ENCODE results near the gene DNAH2. TPM values are rescaled to one million over a fixed set of nuclear protein-coding genes. Genes with fewer than 3 reads are reported as not detected.

DNAH2 gene
- polyA plus RNA-seq, 2 of the 4 experiments (the other 2 are of a cell fraction): 0.01 to 0.08 TPM

GRCh38 chr17:7707858-7708750 is 9.4 kb upstream of the DNAH2 start (continued):
- TF ChIP-seq HMGXB4 (CRISPR knock-in tag; IDR thresholded peaks at IDR 0.05; ENCODE audit: borderline replicate concordance): no peak

- Histone ChIP-seq H3K4me3 (no peak overlapping the region), H3K4me2 (no peak overlapping the region), H3K4me1 (peaks cover 10% of the 10 kb centered on the region; the same call in 2 of the 3 replicates), H3K27ac (no peak overlapping the region), H3K9me3 (no peaks in the 10 kb centered on the region)
- TF ChIP-seq ZFP36 (IDR thresholded peaks at IDR 0.05; ENCODE audit: borderline replicate concordance, partially characterized antibody): no peak
- TF ChIP-seq ELK1 (IDR thresholded peaks at IDR 0.05; ENCODE audit: low read depth, low read length): no peak
- no peak for TF ChIP-seq E2F6 (IDR thresholded peaks at IDR 0.05; ENCODE audit: borderline replicate concordance, low read depth)
- no peak for TF ChIP-seq HOXA7 (CRISPR knock-in tag; IDR thresholded peaks at IDR 0.05)
- no peak for TF ChIP-seq HMGXB4 (CRISPR knock-in tag; IDR thresholded peaks at IDR 0.05; ENCODE audit: borderline replicate concordance)
- no peak for TF ChIP-seq RAD21 (conservative IDR thresholded peaks at IDR 0.05 in 1 of 2, IDR thresholded peaks at IDR 0.05 in 1 of 2)
- TF ChIP-seq KDM1A (IDR thresholded peaks at IDR 0.05; ENCODE audit: low read depth): no peak
- WGBS (ENCODE audit: missing lambda C conversion rate): 55% methylated on average over 6 of the region's 11 CpGs
- DNase-seq (ENCODE audit: low read depth in 1 of 2, low spot score in 1 of 2): no peak
- ChIA-PET CTCF (interaction anchor here (1.3 to 3.7 kb wide), 3 partner anchors 8 to 55 kb away, joined by 3 to 18 read pairs (median 5); partner anchors contain the start of genes TP53 and WRAP53), POLR2A (no interaction called here)
- FAIRE-seq: no peak
- ATAC-seq: no peak
Measured at GRCh38 chr17:7709031-7709430, 8.5 kb upstream of the DNAH2 start.

- Histone ChIP-seq H3K9me3 (no peaks in the 10 kb centered on the region), H3K4me2 (no peak overlapping the region), H3K27ac (no peak overlapping the region), H3K4me1 (peaks cover 2% of the 10 kb centered on the region; the same call in 2 of the 3 replicates), H3K4me3 (no peak overlapping the region)
- ATAC-seq: no peak
- no peak for TF ChIP-seq ATOH8 (CRISPR knock-in tag; IDR thresholded peaks at IDR 0.05; ENCODE audit: low read depth)
- 80% methylated on average over 7 of the region's 7 CpGs for WGBS (ENCODE audit: missing lambda C conversion rate)
- no peak for FAIRE-seq
- CTCF ChIA-PET: interaction anchor here (1.1 to 3.7 kb wide), 8 partner anchors 9 to 124 kb away, joined by 3 to 21 read pairs (median 4); partner anchors contain the start of genes TP53 and WRAP53
- POLR2A ChIA-PET: no interaction called here
- DNase-seq (ENCODE audit: low read depth in 1 of 2, low spot score in 1 of 2): no peak
Measured at GRCh38 chr17:7710301-7710700, 7.2 kb upstream of the DNAH2 start.

Measured in A549 (cell line).